NCI-H748 (cell line): ENCODE results near the gene TAOK1.
A peak's percentile ranks its signal among the peaks of the same experiment; 100 is the strongest.
"Not testable (repeated sequence)": the region's sequence is repeated elsewhere in the genome, so short reads cannot be mapped to it uniquely, and the experiment has no call there.

ENCODE experiments used
- DNase-seq: peaks from one replicate; lab custom pipeline; 2025; ENCODE audit not compliant: unreplicated experiment; lab: John Stamatoyannopoulos, UW

The TAOK1 gene

GRCh38 chr17:29443041-29443739 is 53.0 kb downstream of the TAOK1 start:
- no peak for DNase-seq

- no peak for DNase-seq
These were observed 54.4 kb downstream of the TAOK1 start for GRCh38 chr17:29444589-29444988.

GRCh38 chr17:29445844-29446243 is 55.7 kb downstream of the TAOK1 start:
- peak; percentile 15 for DNase-seq

GRCh38 chr17:29449865-29450671 is 59.9 kb downstream of the TAOK1 start:
- no peak for DNase-seq

GRCh38 chr17:29451121-29451742 is 61.1 kb downstream of the TAOK1 start:
- no peak for DNase-seq

- no peak for DNase-seq
These were observed 67.9 kb downstream of the TAOK1 start for GRCh38 chr17:29458066-29458465.

GRCh38 chr17:29461483-29462206 is 71.5 kb downstream of the TAOK1 start:
- DNase-seq = no peak

- DNase-seq = no peak
These were observed 79.1 kb downstream of the TAOK1 start for GRCh38 chr17:29469276-29469675.

- DNase-seq = not testable (repeated sequence)
These were observed 83.3 kb downstream of the TAOK1 start for GRCh38 chr17:29473437-29473836.

- no peak for DNase-seq
These were observed 84.1 kb downstream of the TAOK1 start for GRCh38 chr17:29474297-29474696.

GRCh38 chr17:29475891-29476290 is 85.7 kb downstream of the TAOK1 start:
- DNase-seq = no peak

GRCh38 chr17:29480249-29480928 is 90.2 kb downstream of the TAOK1 start:
- DNase-seq = not testable (repeated sequence)

GRCh38 chr17:29483503-29483902 is 93.3 kb downstream of the TAOK1 start:
- DNase-seq = no peak

- DNase-seq = no peak
These were observed 104.8 kb downstream of the TAOK1 start for GRCh38 chr17:29495011-29495410.

- no peak for DNase-seq
These were observed 114.5 kb downstream of the TAOK1 start for GRCh38 chr17:29504711-29505110.

GRCh38 chr17:29505836-29506235 is 115.7 kb downstream of the TAOK1 start:
- no peak for DNase-seq

GRCh38 chr17:29510953-29511352 is 120.8 kb downstream of the TAOK1 start:
- DNase-seq = no peak

GRCh38 chr17:29514792-29515191 is 124.6 kb downstream of the TAOK1 start:
- DNase-seq = no peak

GRCh38 chr17:29518359-29518758 is 128.2 kb downstream of the TAOK1 start:
- no peak for DNase-seq

GRCh38 chr17:29524692-29525091 is 134.5 kb downstream of the TAOK1 start:
- no peak for DNase-seq

GRCh38 chr17:29526322-29526721 is 136.2 kb downstream of the TAOK1 start:
- DNase-seq = no peak
